NCI-H2107 treated with DMSO at 0.1 percent for 48 hours (cell line): ENCODE results near the gene NRP2.

Experiments used
- DNase-seq: peaks from one replicate; lab custom pipeline; 2025; ENCODE audit not compliant: unreplicated experiment; lab: John Stamatoyannopoulos, UW

Gene NRP2

DNA sequence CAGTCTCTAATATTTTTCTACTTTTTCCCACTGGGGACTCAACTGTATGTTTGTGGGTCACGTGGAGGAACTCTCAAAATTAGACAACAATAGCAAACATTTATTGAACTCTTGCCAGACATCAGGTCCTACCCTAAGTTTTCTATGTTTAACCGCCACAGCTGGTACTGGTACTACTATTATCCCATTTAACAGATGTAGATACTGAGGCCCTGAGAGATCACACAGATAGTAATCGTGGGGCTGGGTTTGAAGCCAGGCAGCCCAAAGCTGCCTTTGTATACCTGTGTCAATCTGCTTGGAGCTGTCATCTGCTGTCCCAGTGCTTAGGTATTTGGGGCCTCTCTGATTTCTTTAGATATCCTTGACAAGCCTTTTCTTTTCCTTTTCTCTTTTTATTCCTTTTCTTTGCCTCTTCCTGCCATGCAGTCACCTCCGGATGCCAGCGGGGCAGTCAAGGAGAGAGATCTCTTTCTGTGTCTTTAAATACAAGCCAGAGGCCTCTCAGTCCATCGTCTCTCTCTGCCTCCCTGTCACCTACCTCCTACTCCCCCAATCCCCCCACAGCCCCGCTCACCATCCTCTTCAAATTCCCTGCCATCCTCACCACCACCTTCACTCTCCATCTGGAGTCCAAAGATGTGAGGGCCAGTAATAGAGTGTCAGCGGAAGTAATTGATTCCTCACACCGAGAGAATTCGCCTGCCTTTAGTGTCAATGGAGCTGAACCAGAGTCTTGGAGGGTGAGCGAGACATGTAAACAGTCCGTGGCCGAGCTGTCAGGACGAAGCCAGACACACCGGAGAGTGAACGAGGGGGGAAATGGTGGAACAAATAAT lies 23.4 kb downstream of the NRP2 start:
- DNase-seq = no peak

GRCh38 chr2:205706769-205707381 lies 24.6 kb downstream of the NRP2 start:
- no peak for DNase-seq

DNA sequence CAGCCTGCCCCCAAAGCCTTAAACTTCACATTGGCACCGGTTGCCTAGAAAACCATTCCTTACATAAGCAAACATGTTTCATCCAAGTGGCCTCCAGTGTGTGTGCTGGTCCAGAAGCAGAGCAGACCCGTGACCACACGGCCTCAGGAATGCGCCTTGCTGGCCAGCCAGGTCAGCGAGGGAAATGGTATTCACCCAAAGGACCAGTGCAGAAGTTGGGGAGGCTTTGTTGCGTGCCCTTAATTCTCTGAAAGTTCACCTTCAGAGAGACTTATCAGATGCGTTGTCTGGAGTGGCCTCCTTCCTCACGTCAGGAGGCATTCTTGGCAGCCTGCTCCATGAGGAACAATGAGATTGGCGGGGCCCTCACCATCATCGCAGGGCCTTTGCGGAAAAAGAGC lies 25.9 kb downstream of the NRP2 start:
- no peak for DNase-seq

- DNase-seq = no peak
Measured at GRCh38 chr2:205709319-205709718, 27.0 kb downstream of the NRP2 start.

DNA sequence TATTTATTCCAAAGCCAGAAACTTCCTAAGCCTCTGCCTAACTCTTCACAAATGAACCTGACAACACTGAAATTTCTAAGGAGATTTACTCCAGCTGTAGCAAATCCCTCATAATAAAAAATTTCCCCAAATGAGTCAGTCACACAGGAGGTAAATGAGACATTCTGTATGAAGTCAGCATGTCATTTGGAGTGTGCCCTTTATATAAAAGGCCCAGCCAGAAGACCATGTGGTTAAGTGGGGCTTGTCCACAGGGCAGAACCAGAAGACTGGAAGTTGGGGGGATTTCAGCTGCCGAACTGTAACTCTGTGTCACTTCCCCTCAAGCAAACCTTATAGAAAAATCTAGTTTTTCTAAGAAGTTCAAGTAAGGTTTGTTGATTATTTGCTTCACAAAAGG lies 30.2 kb downstream of the NRP2 start:
- DNase-seq = no peak

GRCh38 chr2:205713086-205713485 lies 30.8 kb downstream of the NRP2 start:
- no peak for DNase-seq

- no peak for DNase-seq
Measured at GRCh38 chr2:205714058-205714776, 31.9 kb downstream of the NRP2 start.

- no peak for DNase-seq
Measured at GRCh38 chr2:205714789-205715720, 32.8 kb downstream of the NRP2 start.

GRCh38 chr2:205715831-205716525 lies 33.7 kb downstream of the NRP2 start:
- DNase-seq = no peak

DNA sequence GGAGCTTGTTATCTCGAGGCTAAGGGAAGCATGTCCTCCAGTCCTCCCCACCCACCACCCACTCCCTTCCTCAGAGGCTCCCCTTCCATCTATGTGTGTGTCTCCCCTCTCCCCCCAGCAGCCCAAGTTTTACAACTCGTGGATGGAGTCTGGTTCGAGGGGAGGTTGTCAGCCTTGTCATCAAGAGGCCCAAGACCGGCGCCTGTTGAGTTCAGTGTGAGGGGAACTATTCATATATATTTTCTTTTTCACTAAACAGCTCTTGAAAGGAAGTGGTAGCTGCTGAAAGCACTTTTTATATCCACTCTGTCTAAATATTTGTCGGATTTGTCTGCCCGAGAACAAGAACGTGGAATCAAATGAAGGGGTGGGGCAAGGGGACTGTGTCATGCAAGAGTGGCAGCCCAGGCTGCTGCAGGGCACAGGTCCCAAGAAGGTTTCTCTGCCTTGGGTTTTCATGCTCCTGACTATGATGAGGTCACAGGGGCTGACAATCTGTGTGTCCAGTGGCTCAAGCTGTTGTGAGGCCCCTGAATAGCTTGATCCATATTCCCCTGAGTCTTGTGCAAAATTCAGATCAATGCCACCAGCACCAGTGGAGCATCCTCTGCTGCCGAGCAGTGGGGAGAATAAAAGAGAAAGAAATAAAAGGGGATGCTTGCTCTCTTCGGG lies 35.0 kb downstream of the NRP2 start:
- DNase-seq = no peak

DNA sequence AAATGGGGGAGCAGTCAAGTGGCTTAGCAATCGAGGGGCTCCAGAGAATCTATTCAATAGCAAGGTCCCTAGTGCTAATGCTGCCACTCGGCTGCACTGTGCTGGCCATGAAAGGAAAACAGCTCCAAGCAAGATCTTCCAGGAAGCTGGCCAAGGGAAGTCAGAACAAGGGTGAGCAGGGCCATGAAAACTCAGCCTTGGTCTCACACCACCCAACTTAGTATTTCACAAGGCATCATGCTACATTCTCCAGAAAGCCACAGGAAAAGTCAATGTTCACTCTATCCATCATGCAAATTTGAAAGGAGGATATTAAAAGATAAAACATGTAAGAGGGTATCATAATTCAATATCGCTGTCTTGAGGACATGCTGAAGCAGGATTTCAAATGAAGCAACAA lies 35.7 kb downstream of the NRP2 start:
- no peak for DNase-seq

GRCh38 chr2:205719847-205720246 lies 37.5 kb downstream of the NRP2 start:
- DNase-seq = no peak

DNA sequence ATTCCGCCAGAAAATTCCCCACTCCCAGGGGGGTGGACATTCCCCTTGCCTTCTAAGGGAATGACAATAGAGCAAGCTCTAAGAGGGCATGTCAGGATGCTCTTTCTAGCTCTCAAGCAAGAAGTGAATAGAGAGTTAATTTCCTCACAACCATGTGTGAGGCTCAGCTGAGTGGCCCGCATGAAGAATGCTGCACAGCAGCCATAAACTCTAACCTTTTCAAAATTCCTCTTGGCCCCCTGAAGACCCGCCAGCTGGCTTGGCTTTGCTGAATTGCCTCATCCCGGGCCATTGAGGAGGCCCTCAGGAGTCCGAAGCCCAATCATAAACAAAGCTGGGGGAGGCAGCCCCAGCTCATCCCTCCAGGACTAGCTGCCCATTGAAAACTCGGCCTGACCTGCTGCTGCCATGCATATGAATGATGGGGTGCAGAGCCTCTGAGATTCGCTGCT lies 38.2 kb downstream of the NRP2 start:
- no peak for DNase-seq

GRCh38 chr2:205721057-205721449 lies 38.8 kb downstream of the NRP2 start:
- no peak for DNase-seq

DNA sequence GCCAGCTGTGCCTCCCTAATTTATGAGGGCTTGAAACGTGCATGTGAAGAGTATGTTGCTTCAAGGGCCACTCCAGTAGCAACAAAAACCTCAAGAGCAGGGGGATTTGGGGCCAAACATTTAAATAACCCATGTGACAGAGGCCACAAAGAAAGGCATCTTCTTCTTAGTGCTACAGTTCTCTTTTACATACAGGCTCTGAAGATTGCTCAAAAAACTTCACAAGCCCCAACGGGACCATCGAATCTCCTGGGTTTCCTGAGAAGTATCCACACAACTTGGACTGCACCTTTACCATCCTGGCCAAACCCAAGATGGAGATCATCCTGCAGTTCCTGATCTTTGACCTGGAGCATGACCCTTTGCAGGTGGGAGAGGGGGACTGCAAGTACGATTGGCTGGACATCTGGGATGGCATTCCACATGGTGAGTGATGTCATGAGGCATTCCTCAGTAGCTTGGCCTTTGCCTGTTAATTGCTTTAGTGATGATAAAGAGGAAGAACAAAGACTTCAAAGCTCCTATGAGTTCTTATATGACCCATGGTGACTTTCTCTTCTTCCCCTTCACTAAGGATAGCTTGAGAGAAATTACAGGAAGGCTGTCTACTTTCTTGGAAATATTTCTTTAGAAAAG lies 40.1 kb downstream of the NRP2 start:
- DNase-seq = no peak

GRCh38 chr2:205723179-205723578 lies 40.9 kb downstream of the NRP2 start:
- DNase-seq = no peak

DNA sequence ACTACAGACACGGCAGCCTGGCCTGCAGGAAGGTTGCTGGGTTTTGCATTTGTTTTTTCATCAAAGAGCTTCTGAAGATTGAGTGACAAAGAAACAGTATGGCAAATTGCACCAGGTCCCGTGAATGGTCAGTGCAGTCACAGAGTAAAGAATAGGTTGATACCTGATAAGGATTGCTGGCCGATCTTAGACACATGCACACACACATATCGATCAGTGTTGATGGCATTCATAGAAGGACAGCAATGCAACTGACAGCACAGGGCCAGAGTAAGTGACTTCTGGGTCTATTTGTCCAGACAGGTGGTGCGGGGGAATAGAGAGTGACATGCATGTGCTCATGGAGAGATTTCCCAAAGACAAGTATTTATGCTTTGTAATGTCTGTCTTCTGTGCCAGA lies 42.8 kb downstream of the NRP2 start:
- DNase-seq = no peak

- no peak for DNase-seq
Measured at GRCh38 chr2:205726506-205726905, 44.2 kb downstream of the NRP2 start.

GRCh38 chr2:205727174-205727573 lies 44.9 kb downstream of the NRP2 start:
- DNase-seq = no peak
